ENCODE results near the gene PTX3.

Gene PTX3

GRCh38 chr3:157467200-157467599 lies 30.6 kb downstream of the PTX3 start:
- H3K36me3 ChIP-seq, result no peaks in the 10 kb centered on the region
- no peak overlapping the region for H3K27ac ChIP-seq
- DNase-seq, result no peak
- H3K4me3 ChIP-seq (ENCODE audit: low read depth, low read length), result no peak overlapping the region
- no peaks in the 10 kb centered on the region for H3K27me3 ChIP-seq (ENCODE audit: insufficient read depth, low read depth, severe bottlenecking)
- TF ChIP-seq, protein P1, sequence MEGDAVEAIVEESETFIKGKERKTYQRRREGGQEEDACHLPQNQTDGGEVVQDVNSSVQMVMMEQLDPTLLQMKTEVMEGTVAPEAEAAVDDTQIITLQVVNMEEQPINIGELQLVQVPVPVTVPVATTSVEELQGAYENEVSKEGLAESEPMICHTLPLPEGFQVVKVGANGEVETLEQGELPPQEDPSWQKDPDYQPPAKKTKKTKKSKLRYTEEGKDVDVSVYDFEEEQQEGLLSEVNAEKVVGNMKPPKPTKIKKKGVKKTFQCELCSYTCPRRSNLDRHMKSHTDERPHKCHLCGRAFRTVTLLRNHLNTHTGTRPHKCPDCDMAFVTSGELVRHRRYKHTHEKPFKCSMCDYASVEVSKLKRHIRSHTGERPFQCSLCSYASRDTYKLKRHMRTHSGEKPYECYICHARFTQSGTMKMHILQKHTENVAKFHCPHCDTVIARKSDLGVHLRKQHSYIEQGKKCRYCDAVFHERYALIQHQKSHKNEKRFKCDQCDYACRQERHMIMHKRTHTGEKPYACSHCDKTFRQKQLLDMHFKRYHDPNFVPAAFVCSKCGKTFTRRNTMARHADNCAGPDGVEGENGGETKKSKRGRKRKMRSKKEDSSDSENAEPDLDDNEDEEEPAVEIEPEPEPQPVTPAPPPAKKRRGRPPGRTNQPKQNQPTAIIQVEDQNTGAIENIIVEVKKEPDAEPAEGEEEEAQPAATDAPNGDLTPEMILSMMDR (IDR thresholded peaks at IDR 0.05; ENCODE audit: low read depth, low read length), result no peak
- H3K9me3 ChIP-seq (ENCODE audit: severe bottlenecking), result no peaks in the 10 kb centered on the region

DNA sequence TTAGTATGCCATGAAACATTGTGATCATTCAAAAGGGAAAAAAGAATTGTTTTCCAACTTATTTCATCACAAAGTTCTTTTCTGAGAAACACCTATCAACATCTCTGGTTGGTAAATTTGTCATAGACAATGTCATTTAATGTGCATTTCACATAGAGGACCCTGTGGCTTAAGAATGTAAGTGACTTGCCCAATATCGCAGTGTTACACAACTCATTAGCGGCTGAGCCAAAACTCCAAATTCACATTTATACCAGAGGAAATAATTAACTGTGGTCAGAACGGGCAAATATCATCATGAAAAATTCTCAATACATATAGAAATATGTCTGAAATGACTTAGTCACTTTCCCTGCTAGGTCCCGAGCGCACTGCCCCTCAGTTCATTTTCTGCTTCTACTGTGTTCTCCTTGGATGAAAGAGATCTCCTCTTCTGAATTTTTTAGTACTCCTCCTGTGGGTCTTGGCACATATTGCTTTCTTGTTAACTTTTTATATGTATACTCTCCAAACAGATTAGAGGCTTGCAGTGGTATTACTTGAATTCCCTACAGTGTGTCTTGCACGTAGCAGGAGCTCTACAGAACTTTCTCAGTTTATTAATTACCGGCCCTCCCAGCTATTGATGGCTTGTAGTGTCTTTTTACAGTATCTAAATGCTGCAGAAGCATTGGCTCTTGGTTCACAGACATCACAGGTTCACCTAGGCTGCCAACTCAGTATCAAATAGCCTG lies 33.1 kb downstream of the PTX3 start:
- no peak overlapping the region for H3K27ac ChIP-seq
- H3K9me3 ChIP-seq (ENCODE audit: severe bottlenecking), result no peaks in the 10 kb centered on the region
- H3K4me3 ChIP-seq (ENCODE audit: low read depth, low read length), result no peak overlapping the region
- no peak for DNase-seq
- H3K27me3 ChIP-seq (ENCODE audit: insufficient read depth, low read depth, severe bottlenecking), result no peaks in the 10 kb centered on the region
- H3K36me3 ChIP-seq, result no peaks in the 10 kb centered on the region
- TF ChIP-seq, protein P1 (IDR thresholded peaks at IDR 0.05; ENCODE audit: low read depth, low read length), result no peak

DNA sequence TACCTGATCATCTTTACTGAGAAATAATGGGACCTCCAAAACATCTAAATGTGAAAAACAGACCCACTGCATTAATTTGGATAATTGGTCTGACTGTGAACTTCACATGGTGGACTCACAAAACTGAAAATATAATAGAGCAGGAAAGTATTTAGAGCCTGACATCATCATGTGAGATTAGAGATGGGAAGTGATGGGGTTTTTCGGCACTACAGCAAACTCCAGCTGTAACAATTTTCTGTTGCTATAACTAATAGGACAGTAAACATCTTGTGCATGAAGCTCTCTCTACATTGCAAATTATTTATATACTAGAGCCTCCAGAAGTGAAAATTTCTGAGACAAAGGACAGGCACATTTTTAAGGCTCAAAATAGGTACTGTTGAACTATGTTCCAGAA lies 34.4 kb downstream of the PTX3 start:
- Histone ChIP-seq H3K27ac (no peak overlapping the region), H3K4me3 (ENCODE audit: low read depth, low read length) (no peak overlapping the region), H3K27me3 (ENCODE audit: insufficient read depth, low read depth, severe bottlenecking) (no peaks in the 10 kb centered on the region), H3K9me3 (ENCODE audit: severe bottlenecking) (no peaks in the 10 kb centered on the region), H3K36me3 (no peaks in the 10 kb centered on the region)
- no peak for DNase-seq
- TF ChIP-seq, protein P1 (IDR thresholded peaks at IDR 0.05; ENCODE audit: low read depth, low read length), result no peak

DNA sequence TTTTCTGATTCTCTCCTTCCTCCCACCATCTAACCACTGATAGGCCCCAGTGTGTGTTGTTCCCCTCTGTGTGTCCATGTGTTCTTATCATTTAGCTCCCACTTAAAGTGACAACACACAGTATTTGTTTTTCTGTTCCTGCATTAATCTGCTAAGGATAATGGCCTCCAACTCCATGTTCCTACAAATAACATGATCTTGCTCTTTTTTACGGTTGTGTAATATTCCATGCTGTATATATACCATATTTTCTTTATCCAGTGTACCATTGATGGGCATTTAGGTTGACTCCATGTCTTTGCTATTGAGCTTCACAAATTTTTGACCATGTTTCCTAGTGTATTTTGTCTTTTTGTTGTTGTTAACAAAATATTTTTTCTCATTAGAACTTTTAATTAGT lies 36.0 kb downstream of the PTX3 start:
- no peak overlapping the region for H3K27ac ChIP-seq
- no peaks in the 10 kb centered on the region for H3K27me3 ChIP-seq (ENCODE audit: insufficient read depth, low read depth, severe bottlenecking)
- no peak overlapping the region for H3K4me3 ChIP-seq (ENCODE audit: low read depth, low read length)
- TF ChIP-seq, protein P1 (IDR thresholded peaks at IDR 0.05; ENCODE audit: low read depth, low read length), result no peak
- H3K36me3 ChIP-seq, result no peaks in the 10 kb centered on the region
- no peak for DNase-seq
- H3K9me3 ChIP-seq (ENCODE audit: severe bottlenecking), result no peaks in the 10 kb centered on the region

DNA sequence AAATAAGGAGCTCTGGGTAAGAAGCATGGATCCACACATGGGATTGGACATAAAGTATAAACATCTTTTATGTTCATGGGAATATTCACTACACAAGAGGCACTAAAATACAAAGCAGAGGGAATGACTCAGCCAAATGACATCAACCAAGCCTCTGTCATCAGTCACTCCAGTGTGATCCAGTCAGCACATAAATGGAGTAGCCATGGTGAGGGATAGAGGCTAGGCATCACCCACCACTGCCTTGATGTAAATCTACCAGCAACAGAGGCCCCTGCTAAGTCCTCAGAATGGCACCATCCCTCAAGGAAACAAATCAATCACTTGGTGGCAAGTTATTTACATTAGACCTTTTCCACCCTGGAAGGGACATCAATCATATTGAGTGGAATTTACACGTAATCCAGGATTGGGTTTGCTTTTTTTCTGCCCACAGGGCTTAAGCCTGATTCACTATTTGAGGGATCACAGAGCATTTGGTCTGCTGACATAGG lies 39.3 kb downstream of the PTX3 start:
- TF ChIP-seq, protein P1 (IDR thresholded peaks at IDR 0.05; ENCODE audit: low read depth, low read length), result no peak
- no peaks in the 10 kb centered on the region for H3K9me3 ChIP-seq (ENCODE audit: severe bottlenecking)
- no peak overlapping the region for H3K4me3 ChIP-seq (ENCODE audit: low read depth, low read length)
- H3K36me3 ChIP-seq, result no peaks in the 10 kb centered on the region
- peak; percentile 44 for DNase-seq
- no peaks in the 10 kb centered on the region for H3K27me3 ChIP-seq (ENCODE audit: insufficient read depth, low read depth, severe bottlenecking)
- H3K27ac ChIP-seq, result no peak overlapping the region

GRCh38 chr3:157477441-157477840 lies 40.8 kb downstream of the PTX3 start:
- DNase-seq, result no peak
- no peak overlapping the region for H3K4me3 ChIP-seq (ENCODE audit: low read depth, low read length)
- H3K9me3 ChIP-seq (ENCODE audit: severe bottlenecking), result peaks cover 5% of the 10 kb centered on the region
- no peaks in the 10 kb centered on the region for H3K27me3 ChIP-seq (ENCODE audit: insufficient read depth, low read depth, severe bottlenecking)
- H3K27ac ChIP-seq, result no peak overlapping the region
- TF ChIP-seq, protein P1 (IDR thresholded peaks at IDR 0.05; ENCODE audit: low read depth, low read length), result no peak
- H3K36me3 ChIP-seq, result no peaks in the 10 kb centered on the region
